Renal cortex interstitium (tissue), 11 donors: ENCODE results near the gene HDAC9. TPM values are rescaled to one million over a fixed set of nuclear protein-coding genes. Genes with fewer than 3 reads are reported as not detected.
"Not testable (repeated sequence)": the region's sequence is repeated elsewhere in the genome, so short reads cannot be mapped to it uniquely, and the experiment has no call there.

ENCODE experiments used
- DNase-seq, 11 donors: peaks; one replicate each; pipeline ENCODE4 v3.0.0-alpha.2; 2013; ENCODE audit warnings: low read depth in 9 of 11, low spot score in 4 of 11; ENCODE audit errors: extremely low read depth in 1 of 11
- polyA plus RNA-seq, 3 donors: library from polyadenylated mRNA; unstranded; fragments of 120-200 nt; gene quantifications; one replicate each; pipeline ENCODE4 v1.2.1, GENCODE V29; 2013; ENCODE audit not compliant: insufficient read length in 3 of 3

HDAC9 gene
- polyA plus RNA-seq, 3 donors, result 8.8 to 10.2 (median 9.6) TPM

- no peak for DNase-seq
Observed at GRCh38 chr7:18952846-18953245, 457.3 kb downstream of the HDAC9 start.

GRCh38 chr7:18958627-18959026 is 463.1 kb downstream of the HDAC9 start:
- no peak for DNase-seq

GRCh38 chr7:18960725-18961124 is 465.2 kb downstream of the HDAC9 start:
- peak in 5 of 11 donors; percentile 6 to 15 (median 13) for DNase-seq

GRCh38 chr7:18962031-18962430 is 466.5 kb downstream of the HDAC9 start:
- DNase-seq, result no peak

DNA sequence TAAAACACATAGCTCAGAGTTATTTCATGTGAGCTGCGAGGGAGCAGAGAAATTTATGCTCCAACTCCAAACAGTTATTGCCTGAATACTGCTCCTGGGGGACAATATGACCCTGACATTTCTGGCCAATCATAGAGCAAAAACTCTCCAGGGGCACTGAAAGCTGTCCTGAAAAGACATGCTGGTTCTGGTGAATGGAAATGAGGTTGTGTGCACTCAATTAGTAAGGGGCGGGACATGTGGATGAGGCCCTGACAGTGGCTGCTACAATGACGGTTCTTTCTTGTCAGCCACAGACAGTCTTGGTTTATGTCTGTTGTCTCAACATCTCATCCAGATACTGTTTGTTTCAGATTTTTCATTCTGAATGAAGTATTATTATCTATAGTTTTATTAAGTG is 470.1 kb downstream of the HDAC9 start:
- no peak for DNase-seq

- DNase-seq, result not testable (repeated sequence)
Observed at GRCh38 chr7:18967755-18968154, 472.2 kb downstream of the HDAC9 start.

- no peak for DNase-seq
Observed at GRCh38 chr7:18971839-18972238, 476.3 kb downstream of the HDAC9 start.

GRCh38 chr7:18974803-18975202 is 479.3 kb downstream of the HDAC9 start:
- no peak for DNase-seq

- DNase-seq, result no peak
Observed at GRCh38 chr7:18975276-18975675, 479.7 kb downstream of the HDAC9 start.

DNA sequence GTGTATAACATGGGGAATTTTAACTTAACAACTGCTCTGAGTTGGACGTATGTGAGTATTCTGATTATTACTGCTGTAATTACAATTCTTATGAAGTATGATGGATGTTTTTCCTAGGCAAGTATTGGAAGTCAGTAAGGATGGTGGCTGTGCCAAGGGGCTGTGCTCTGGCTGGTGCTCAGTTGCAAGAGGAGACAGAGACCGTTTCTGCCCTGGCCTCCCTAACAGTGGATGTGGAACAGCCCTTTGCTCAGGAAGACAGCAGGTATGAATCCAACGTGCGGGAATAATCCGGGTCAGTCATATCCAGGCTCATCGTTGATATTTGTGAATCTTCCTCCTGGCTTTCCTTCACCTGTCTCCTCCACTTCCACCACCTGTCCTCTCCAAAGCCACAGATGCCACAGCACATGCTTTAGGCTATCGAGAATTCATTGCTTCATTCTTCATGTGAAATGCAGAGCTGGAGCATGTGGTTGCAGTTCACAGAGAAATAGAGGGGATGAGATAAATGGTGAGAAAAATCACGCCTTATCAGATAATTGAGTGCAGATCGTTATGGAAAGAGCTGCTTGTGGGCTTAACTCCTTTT is 480.2 kb downstream of the HDAC9 start:
- DNase-seq, result no peak

GRCh38 chr7:18976715-18977471 is 481.3 kb downstream of the HDAC9 start:
- DNase-seq, result peak in 1 of 11 donors; percentile 3

- DNase-seq, result no peak
Observed at GRCh38 chr7:18978108-18978495, 482.6 kb downstream of the HDAC9 start.

DNA sequence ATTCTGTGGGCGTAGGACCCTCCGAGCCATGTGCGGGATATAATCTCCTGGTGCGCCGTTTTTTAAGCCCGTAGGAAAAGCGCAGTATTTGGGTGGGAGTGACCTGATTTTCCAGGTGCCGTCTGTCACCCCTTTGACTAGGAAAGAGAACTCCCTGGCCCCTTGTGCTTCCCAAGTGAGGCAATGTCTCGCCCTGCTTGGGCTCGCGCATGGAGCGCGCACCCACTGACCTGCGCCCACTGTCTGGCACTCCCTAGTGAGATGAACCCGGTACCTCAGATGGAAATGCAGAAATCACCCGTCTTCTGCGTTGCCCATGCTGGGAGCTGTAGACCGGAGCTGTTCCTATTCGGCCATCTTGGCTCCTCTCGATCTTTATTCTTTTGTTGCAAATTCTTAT is 495.2 kb downstream of the HDAC9 start:
- not testable (repeated sequence) for DNase-seq

GRCh38 chr7:18993933-18994668 is 498.6 kb downstream of the HDAC9 start:
- no peak for DNase-seq

DNA sequence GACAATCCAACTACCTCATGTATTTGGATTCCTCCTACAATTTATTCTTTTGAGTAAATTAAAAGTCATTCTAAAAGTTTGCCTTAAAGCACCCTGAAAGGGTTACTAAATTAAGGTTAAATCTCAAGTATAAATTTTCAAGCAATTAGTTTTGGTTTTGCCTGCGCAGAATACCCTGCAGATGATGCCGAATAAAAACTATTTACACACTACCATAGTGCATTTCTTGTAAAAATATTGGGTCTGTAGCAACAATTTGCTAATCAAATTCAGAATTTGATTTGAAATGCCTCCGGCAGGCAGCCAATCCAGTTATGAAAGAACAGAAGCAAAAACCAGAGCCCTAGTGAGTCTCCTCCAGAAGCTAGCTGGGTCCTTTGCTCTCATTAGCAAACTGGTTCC is 499.7 kb downstream of the HDAC9 start:
- DNase-seq, result no peak

DNA sequence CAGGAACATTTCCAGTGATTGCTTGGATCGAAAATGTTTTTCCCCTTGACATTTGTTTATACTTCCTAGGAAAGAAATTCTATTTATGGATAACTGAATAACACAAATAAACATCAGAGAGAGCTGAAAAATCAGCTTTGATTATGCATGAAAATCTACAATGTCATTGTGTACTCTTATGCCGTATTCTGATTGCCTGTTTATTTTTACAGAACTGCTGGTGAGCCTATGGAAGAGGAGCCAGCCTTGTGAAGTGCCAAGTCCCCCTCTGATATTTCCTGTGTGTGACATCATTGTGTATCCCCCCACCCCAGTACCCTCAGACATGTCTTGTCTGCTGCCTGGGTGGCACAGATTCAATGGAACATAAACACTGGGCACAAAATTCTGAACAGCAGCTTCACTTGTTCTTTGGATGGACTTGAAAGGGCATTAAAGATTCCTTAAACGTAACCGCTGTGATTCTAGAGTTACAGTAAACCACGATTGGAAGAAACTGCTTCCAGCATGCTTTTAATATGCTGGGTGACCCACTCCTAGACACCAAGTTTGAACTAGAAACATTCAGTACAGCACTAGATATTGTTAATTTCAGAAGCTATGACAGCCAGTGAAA is 500.4 kb downstream of the HDAC9 start:
- no peak for DNase-seq

DNA sequence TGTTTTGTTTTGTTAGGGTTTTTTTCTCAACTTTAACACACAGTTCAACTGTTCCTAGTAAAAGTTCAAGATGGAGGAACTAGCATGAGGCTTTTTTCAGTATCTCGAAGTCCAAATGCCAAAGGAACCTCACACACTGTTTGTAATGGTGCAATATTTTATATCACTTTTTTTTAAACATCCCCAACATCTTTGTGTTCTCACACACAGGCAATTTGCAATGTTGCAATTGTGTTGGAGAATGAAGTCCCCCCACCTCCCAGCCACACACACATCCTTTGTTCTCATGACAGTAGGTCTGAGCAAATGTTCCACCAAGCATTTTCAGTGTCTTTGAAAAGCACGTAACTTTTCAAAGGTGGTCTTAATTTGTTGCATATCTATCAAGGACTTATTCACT is 501.0 kb downstream of the HDAC9 start:
- DNase-seq, result no peak

- no peak for DNase-seq
Observed at GRCh38 chr7:18997477-18998150, 502.1 kb downstream of the HDAC9 start.

DNA sequence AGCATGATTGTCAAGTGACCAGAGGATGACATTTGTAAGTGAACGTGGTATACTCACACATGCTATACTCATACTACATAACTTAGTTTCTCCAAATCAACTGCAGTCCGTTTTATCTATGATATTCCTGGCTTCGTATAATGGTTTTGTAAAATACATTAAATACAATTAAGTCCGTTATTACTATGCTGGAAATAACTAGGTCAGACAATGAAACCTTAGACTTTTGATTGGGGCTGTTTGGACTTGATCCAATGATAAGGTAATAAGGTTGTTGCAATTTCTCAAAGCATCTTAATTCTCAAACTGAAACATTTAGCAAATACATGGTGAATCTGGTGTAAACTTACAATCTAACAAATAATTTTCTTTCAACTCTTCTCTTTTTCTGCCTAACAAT is 504.9 kb downstream of the HDAC9 start:
- DNase-seq, result no peak
